NCI-H2196 (cell line): ENCODE data around the gene DNAJC22.
"Not testable (repeated sequence)": the region's sequence is repeated elsewhere in the genome, so short reads cannot be mapped to it uniquely, and the experiment has no call there.

Experiments used
- DNase-seq: peaks from one replicate; lab custom pipeline; 2025; ENCODE audit not compliant: unreplicated experiment; lab: John Stamatoyannopoulos, UW

The DNAJC22 gene

GRCh38 chr12:49346659-49347310 is at the start of gene DNAJC22:
Gene DNAJC22, plus strand, starts transcription at chr12:49346888. Its CDS starts 1,985 bp downstream, at chr12:49348873.
- DNase-seq = peak; percentile 44

DNA sequence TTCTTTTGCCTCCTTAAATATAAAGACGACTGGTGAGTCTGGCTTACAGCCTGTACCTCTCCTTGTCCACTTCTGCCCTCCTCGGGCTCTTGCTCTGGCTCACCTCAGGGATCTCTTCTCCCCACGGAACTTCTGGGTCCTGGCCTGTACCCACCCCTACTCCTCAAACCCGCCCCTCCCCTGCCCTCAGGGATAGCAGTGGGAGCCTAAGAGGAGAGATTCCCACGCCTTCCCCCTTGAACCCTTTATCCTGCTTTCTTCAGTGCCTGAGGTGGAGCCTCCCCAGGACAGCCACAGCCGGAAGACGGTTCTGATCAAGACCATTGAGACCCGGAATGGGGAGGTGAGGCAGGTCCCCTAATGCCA is 49.0 kb upstream of the DNAJC22 start:
- no peak for DNase-seq

GRCh38 chr12:49298160-49298559 is 48.5 kb upstream of the DNAJC22 start:
- no peak for DNase-seq

DNA sequence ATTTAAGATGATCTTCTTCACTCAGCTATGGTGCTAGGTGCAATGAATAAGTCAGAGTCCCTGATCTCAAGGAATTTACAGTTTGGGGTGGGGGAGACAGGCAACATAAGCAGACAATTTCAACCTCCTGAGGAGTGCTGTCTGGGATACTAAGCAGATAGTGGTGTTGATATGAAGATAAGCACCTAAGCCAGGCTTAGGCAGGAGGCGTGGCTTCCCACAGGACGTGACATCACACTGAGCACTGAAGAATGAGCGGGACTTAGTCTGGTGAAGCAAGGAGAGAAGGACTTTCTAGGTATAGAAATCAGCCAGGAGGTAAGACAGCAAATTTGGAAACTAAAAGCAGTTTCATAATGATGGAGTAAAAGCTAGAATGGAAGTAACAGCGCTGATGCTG is 44.9 kb upstream of the DNAJC22 start:
- no peak for DNase-seq

DNA sequence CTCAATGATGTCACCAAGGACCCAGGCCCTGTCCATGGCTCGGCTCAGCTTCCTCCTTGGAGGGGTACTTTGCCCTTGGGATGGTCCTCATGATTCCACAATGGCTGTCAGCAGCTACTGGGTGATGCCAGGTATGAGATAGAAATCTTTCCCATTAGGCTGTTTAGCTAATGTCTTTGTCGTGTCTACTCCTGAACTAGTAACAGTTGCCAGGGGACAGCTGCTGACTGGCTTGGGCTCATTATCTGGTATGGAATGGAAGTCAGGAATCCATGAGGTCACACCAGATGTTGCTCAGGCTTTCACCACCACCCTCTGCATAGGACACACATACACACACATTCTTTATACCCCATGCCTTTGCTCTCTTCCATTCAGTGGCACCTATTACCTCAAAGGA is 42.5 kb upstream of the DNAJC22 start:
- no peak for DNase-seq

- DNase-seq = no peak
Measured at GRCh38 chr12:49305762-49306510, 40.8 kb upstream of the DNAJC22 start.

GRCh38 chr12:49309386-49309785 is 37.3 kb upstream of the DNAJC22 start:
- no peak for DNase-seq

GRCh38 chr12:49310451-49311000 is 36.2 kb upstream of the DNAJC22 start:
- DNase-seq = not testable (repeated sequence)

DNA sequence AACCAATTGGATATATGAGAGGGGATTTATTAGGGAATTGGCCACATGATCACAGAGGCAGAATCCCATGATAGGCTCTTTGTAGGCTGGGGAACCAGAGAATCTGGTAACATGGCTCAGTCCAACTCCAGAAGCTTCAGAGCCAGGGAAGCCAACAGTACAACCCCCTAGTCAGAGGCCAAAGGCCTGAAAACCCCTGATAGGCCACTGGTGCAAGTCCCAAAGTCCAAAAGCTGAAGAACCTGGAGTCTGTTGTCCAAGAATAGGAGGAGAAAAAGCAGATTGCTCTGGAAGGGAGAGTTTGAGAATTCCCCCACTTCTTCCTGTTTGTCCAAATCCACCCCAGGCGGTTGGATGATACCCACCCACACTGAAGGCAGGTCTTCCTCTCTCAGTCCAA is 31.9 kb upstream of the DNAJC22 start:
- no peak for DNase-seq

DNA sequence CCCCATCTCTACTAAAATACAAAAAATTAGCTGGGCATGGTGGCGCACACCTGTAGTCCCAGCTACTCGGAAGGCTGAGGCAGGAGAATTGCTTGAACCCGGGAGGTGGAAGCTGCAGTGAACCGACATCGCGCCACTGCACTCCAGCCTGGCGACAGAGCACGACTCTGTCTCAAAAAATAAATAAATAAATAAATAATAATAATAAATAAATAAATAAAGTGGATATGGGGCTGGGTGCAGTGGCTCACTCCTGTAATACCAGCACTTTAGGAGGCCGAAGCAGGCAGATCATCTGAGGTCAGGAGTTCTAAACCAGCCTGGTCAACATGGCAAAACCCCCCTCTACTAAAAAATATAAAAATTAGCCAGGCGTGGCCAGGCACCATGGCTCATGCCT is 29.6 kb upstream of the DNAJC22 start:
- not testable (repeated sequence) for DNase-seq

GRCh38 chr12:49320411-49321103 is 26.1 kb upstream of the DNAJC22 start:
- not testable (repeated sequence) for DNase-seq

GRCh38 chr12:49322367-49322707 is 24.4 kb upstream of the DNAJC22 start:
- DNase-seq = no peak

DNA sequence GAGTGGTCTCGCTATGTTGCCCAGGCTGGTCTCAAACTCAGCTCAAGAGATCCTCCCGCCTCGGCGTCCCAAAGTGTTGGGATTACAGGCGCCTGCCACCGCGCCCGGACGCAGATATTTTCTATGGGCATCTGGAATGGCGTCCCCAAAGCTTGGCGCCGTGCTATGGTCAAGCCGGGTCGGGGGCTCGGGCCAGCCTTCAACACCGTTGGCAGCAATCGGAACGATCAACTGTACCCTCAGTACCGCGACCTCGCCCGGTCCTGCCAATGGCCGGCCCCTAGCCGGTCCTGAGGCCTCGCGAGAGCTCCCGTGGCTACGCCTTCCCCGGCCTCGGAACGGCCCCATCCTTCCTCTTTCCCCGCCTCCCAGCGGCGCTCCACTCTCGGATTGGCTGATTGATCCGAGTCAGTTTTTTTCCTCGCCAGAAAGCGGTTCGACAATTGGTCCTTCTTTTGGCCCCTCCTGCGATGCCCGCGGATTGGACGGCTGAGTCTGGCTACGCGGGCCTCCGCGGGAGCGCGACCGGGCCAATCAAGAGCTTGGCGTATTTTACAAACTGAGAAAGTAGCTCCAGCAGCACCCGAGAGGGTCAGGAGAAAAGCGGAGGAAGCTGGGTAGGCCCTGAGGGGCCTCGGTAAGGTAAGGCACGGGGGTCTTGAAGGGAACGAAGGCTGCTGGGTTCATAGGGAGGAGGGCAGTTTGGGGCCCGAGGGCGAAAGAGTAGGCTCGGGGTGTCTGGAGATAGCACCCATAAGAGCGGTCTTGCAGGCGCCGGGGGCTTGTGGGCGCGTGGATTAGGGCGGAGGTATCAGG is 23.8 kb upstream of the DNAJC22 start, which contains the start of gene TROAP:
Gene TROAP, plus strand, starts transcription at position 548 of the 816 bp plus-strand sequence. CDS start 354 bp downstream, outside the sequence.
- peak; percentile 99 for DNase-seq

GRCh38 chr12:49323524-49324097 is 23.1 kb upstream of the DNAJC22 start:
- no peak for DNase-seq

- no peak for DNase-seq
Measured at GRCh38 chr12:49325606-49326005, 21.1 kb upstream of the DNAJC22 start.

GRCh38 chr12:49327368-49327767 is 19.3 kb upstream of the DNAJC22 start:
- DNase-seq = no peak

GRCh38 chr12:49327887-49328286 is 18.8 kb upstream of the DNAJC22 start:
- DNase-seq = no peak

DNA sequence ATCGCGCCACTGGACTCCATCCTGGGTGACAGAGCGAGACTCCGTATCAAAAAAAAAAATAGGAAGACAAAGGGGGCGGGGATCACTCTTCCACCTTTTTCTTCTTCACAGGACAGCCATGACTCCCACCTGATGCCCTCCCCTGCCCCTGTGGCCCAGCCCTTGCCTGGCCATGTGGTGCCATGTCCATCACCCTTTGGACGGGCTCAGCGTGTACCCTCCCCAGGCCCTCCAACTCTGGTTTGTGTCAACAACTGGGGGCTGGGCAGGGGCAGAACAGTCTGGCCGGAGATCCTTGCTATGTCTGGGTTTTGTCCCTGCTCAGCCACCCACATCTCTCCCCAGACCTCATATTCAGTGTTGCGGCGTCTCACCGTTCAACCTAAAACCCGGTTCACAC is 17.9 kb upstream of the DNAJC22 start:
- DNase-seq = no peak

- no peak for DNase-seq
Measured at GRCh38 chr12:49330032-49330619, 16.6 kb upstream of the DNAJC22 start.
